Subcutaneous abdominal adipose tissue (tissue), 5 donors: ENCODE results near the gene NPAT.
"Not testable (repeated sequence)": the region's sequence is repeated elsewhere in the genome, so short reads cannot be mapped to it uniquely, and the experiment has no call there.

Experiments
- H3K27ac ChIP-seq: one replicate; pipeline ENCODE4 v1.7.0; 2013; ENCODE audit warnings: low read depth, mild to moderate bottlenecking, inconsistent platforms, low read length, moderate library complexity
- H3K27me3 ChIP-seq, 5 donors: one replicate each; pipeline ENCODE4 v1.7.0; 2013; ENCODE audit warnings: low read length in 5 of 5, inconsistent platforms in 1 of 5; ENCODE audit not compliant: control insufficient read depth in 5 of 5, insufficient read depth in 4 of 5
- H3K36me3 ChIP-seq, 5 donors: one replicate each; pipeline ENCODE4 v1.7.0; 2013; ENCODE audit warnings: low read length in 5 of 5; ENCODE audit not compliant: control insufficient read depth in 5 of 5, insufficient read depth in 5 of 5
- H3K4me1 ChIP-seq, 5 donors: one replicate each; pipeline ENCODE4 v1.7.0; 2013; ENCODE audit warnings: low read length in 5 of 5, mild to moderate bottlenecking in 3 of 5, moderate library complexity in 1 of 5; ENCODE audit not compliant: control insufficient read depth in 5 of 5, insufficient read depth in 5 of 5
- H3K4me3 ChIP-seq, 5 donors: one replicate each; pipeline ENCODE4 v1.7.0; 2013; ENCODE audit warnings: low read length in 5 of 5, low read depth in 1 of 5
- H3K9ac ChIP-seq, 5 donors: one replicate each; pipeline ENCODE4 v1.7.0; 2013; ENCODE audit warnings: low read length in 5 of 5, mild to moderate bottlenecking in 4 of 5, moderate library complexity in 3 of 5
- H3K9me3 ChIP-seq, 5 donors: one replicate each; pipeline ENCODE4 v1.7.0; 2013; ENCODE audit warnings: low read length in 5 of 5; ENCODE audit not compliant: control insufficient read depth in 5 of 5
- donor health status: healthy.
- donor health status: healthy.
- donor health status: healthy.
- donor health status: healthy.
- donor health status: healthy.

The NPAT gene

DNA sequence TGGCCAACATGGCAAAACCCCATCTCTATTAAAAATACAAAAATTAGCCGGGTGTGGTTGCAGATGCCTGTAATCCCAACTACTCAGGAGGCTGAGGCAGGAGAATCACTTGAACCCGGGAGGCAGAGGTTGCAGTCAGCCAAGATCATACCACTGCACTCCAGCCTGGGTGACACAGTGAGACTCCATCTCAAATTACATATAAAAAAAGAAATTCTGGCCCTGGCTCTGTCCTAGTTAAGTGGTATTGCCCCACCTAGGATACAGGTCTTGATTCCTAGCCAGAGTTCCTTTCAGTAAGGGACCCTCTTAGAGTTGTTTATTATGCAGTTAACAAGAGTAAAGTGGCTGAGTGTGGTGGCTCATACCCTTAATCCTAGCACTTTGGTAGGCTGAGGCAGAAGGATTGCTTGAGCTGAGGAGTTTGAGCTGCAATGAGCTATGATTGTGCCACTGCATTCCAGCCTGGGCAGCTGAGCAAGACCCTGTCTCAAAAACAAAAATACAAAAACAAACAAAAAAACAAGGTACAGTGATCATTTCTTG, 89.4 kb downstream of the NPAT start:
- H3K27ac ChIP-seq, H3K4me3 ChIP-seq, H3K9me3 ChIP-seq, H3K27me3 ChIP-seq, H3K9ac ChIP-seq, H3K4me1 ChIP-seq: not testable (repeated sequence)
- peaks cover 20 to 39% (median 27%) of the 10 kb centered on the region in 5 donors for H3K36me3 ChIP-seq

DNA sequence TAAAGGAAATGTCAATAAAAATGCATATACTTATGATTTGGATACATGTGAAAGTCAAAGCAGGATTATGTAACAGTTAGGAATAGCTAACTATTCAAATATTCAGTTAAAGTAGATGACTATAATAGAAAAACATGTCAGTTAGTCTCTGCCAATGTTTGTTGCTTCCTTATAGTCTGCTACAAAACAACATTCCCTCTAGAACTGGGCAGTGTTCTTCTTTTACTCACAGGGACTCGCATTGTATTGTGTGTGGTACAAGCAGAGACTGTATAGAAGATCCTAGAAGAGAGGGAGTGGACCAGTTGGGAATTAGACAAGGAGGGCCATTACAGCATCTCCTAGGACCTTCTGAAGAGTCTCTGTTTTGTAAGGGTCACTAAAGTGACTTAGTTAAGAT, 90.4 kb downstream of the NPAT start:
- H3K27me3 ChIP-seq: no peaks in the 10 kb centered on the region
- H3K27ac ChIP-seq: no peak overlapping the region
- no peak overlapping the region for H3K9ac ChIP-seq
- H3K4me1 ChIP-seq: peaks cover 0 to 8% (median 0%) of the 10 kb centered on the region in 5 donors
- H3K4me3 ChIP-seq: no peak overlapping the region
- peaks cover 23 to 38% (median 25%) of the 10 kb centered on the region in 5 donors for H3K36me3 ChIP-seq
- H3K9me3 ChIP-seq: no peaks in the 10 kb centered on the region

DNA sequence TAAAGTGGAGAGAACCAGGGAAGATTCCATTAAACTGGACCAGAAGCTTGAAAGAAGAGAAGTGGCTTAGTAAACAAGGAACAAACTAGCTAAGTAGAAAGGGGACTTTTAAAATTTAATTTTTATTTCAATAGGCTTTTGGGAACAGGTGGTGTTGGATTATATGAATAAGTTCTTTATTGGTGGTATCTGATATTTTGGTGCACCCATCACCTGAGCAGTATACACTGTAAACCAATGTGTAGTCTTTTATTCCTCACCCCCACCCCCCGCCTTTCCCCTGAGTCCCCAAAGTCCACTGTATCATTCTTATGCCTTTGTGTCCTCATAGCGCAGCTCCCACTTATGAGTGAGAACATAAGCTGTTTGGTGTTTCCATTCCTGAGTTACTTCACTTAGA, 93.7 kb downstream of the NPAT start:
- no peak overlapping the region for H3K27ac ChIP-seq

DNA sequence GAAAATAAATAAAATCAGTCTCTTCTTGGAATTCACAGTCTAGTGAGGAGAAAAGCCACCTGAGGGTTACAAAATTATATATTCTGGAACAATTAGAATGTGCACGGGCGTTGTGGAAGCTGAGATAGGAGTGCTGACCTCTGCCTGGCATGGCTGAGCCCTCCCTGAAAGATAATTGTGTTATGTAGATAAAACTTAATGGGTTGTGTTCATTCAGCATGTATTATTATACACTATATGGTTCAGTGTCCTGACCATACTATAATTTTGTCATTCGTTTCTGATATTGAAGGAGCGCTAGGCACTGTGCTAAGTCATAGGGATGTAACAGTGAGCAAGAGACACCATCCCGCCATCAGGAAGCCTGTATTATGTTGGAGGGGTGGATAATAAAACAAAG, 97.3 kb downstream of the NPAT start:
- Histone ChIP-seq H3K27ac (peak overlapping the region; percentile 64), H3K4me1 (peaks cover 3 to 48% (median 39%) of the 10 kb centered on the region in 5 donors), H3K9ac (no peak overlapping the region), H3K36me3 (peaks cover 0 to 12% (median 6%) of the 10 kb centered on the region in 5 donors), H3K9me3 (no peaks in the 10 kb centered on the region), H3K27me3 (no peaks in the 10 kb centered on the region), H3K4me3 (no peak overlapping the region)

More for the DNA sequence above, 93.7 kb downstream of the NPAT start:
- Histone ChIP-seq H3K4me3 (no peak overlapping the region), H3K4me1 (peaks cover 3 to 23% (median 16%) of the 10 kb centered on the region in 5 donors), H3K9me3 (no peaks in the 10 kb centered on the region), H3K36me3 (peaks cover 6 to 23% (median 12%) of the 10 kb centered on the region in 5 donors), H3K27me3 (no peaks in the 10 kb centered on the region), H3K9ac (no peak overlapping the region)

DNA sequence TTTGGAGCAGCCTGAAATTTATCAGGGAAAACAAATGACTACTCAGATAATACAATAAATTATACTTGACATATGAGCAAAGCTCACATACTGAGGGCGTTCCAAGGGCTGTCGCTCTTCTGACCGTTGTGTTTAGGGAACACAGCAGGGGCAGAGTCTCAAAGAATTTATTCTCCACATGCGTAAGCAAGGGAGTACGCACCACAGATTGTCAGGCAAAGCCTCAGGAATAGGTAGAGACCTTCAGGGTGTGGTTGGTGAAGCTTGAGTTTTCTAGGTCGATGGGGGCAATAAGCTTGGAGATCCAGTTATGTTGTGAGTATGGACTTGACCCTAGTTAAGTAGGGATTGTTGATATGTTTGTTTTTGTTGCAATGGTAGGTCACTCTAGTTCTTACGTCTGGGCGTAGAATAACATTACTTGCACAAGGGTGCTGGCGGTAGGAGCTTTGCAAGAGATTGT, 100.2 kb downstream of the NPAT start:
- H3K4me1 ChIP-seq: peaks cover 3 to 46% (median 39%) of the 10 kb centered on the region in 5 donors
- H3K27me3 ChIP-seq: no peaks in the 10 kb centered on the region
- peak overlapping the region; percentile 89 for H3K27ac ChIP-seq
- H3K4me3 ChIP-seq: peak overlapping the region; percentile 77 to 93 (median 83)
- H3K9me3 ChIP-seq: no peaks in the 10 kb centered on the region
- H3K36me3 ChIP-seq: peaks cover 0 to 5% (median 0%) of the 10 kb centered on the region in 5 donors
- H3K9ac ChIP-seq: peak overlapping the region; percentile 51 to 92 (median 82)

DNA sequence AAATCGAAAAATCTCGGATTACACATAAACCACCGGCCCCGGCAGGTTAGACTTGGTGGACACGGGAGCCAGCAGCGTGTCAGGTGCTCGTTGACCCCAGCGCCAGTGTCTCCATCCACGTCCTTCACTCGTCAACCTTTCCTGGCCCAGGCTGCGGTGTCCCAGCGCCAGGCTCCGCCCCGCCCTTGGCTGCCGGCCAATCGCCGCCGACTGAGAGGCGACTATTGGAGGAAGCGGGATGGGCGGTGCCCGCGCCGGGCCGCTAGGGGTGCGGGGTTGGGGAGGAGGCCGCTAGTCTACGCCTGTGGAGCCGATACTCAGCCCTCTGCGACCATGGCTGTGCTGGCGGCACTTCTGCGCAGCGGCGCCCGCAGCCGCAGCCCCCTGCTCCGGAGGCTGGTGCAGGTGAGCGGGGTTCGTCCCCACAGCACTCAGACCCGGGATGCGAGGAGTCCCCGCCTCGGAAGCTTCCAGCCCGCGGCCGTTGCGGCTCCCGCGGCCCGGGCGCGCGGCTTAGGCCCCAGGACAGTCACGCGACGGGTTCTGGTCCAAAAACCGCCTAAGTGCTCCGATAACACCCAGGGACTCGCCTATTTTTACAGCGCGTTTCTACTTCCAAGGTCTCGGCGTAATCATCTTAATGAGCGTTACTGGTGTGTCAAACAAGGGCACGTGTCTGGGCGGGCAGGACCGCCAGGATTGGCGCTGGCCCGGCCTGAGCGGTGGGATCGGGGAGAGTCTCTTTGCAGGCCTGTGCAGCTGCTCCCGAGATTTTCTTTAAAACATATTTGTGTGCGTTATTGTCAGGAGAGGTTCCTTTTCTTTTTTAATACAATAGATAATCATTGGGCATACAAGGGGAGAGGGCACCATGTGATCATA, 100.9 kb downstream of the NPAT start, which contains the start of gene ACAT1:
Gene ACAT1 (plus strand): TSS at position 294 of the 882 bp plus-strand sequence. CDS start 40 bp downstream, at position 334.
- H3K9me3 ChIP-seq: no peaks in the 10 kb centered on the region
- H3K9ac ChIP-seq: peak within 1 kb of the TSS; percentile 51 to 92 (median 82)
- H3K27me3 ChIP-seq: no peaks in the 10 kb centered on the region
- peaks cover 3 to 46% (median 38%) of the 10 kb centered on the region in 5 donors for H3K4me1 ChIP-seq
- H3K27ac ChIP-seq: peak within 1 kb of the TSS; percentile 89
- peaks cover 0 to 5% (median 0%) of the 10 kb centered on the region in 5 donors for H3K36me3 ChIP-seq
- H3K4me3 ChIP-seq: peak within 1 kb of the TSS; percentile 77 to 93 (median 83)

DNA sequence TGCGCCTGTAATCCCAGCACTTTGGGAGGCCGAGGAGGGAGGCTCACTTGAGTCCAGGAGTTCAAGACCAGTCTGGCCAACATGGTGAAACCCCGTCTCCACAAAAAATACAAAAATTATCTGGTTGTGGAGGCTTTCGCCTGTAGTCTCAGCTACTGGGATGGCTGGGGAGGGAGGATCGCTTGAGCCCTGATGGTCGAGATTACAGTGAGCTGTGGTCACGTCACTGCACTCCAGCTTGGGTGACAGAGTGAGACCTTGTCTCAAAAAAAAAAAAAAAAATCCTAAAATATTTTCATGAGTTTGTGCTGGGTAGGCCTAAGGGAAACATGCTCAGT, 101.5 kb downstream of the NPAT start:
- peak overlapping the region; percentile 89 for H3K27ac ChIP-seq
- peak overlapping the region in 4 of 5 donors; percentile 80 to 93 (median 86) for H3K4me3 ChIP-seq
- H3K27me3 ChIP-seq, H3K9me3 ChIP-seq, H3K36me3 ChIP-seq: not testable (repeated sequence)
- H3K9ac ChIP-seq: peak overlapping the region in 2 of 5 donors; percentile 88 to 92
- H3K4me1 ChIP-seq: peaks cover 3 to 44% (median 40%) of the 10 kb centered on the region in 5 donors

DNA sequence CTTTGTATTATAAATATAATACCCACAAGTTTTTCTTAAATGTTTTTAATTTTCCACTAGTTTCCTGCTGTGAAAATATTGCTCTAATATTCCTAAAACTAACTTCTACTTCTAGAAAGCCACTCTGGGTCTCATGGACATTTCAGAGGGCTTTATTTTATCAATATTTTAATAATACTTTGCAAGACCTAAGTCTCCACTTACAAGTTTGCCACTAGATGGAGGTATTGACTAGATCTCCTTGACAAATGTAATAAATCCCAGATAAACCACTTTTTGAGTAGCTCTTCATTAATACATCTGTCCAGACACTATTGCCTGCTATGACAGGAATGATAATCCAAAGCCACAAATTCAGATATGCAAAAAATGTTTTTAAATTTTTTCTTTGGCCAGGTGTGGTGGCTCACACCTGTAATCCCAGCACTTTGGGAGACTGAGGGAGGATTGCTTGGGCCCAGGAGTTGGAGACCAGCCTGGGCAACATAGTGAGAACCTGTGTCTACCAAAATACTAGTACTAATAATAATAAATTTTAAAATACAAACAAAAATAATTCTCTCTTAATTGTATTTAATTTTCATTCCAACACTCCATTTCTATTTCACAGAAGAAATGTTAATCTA, 104.6 kb downstream of the NPAT start:
- H3K4me3 ChIP-seq: no peak overlapping the region
- H3K9me3 ChIP-seq: no peaks in the 10 kb centered on the region
- H3K9ac ChIP-seq: no peak overlapping the region
- H3K27me3 ChIP-seq: no peaks in the 10 kb centered on the region
- H3K4me1 ChIP-seq: peaks cover 1 to 27% (median 26%) of the 10 kb centered on the region in 5 donors
- H3K27ac ChIP-seq: no peak overlapping the region
- no peaks in the 10 kb centered on the region for H3K36me3 ChIP-seq

DNA sequence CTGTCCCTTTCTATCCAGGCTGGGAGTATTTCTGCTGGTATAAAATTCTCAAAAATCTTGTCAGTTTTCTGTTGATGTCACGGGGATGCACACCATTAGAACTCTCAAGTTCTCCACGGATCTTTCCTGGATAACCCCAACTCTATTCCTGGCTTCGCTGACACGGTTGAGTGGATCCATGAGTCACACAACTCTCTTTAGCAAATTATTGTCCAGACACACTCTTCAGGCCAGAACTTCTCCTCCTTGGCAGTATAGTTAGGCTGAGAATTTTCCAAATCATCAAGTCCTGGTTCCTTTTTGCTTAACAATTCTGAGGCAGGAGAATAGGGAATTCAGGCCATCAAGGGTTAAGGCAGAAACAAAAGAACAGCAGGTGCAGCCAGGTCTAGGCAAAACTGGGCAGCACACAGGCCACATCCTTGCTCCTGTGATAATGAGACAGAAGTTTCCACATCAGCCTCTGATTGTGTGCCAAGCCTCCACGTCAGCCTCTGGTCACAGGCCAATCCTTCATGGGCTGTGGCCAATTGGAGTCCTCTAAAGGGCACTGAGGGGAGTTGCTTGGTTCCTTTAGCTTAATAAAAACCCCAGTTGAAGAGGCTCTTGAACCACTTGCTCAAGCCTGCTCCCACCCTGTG, 106.8 kb downstream of the NPAT start:
- H3K36me3 ChIP-seq: no peaks in the 10 kb centered on the region
- H3K27ac ChIP-seq: no peak overlapping the region
- peaks cover 1 to 9% (median 8%) of the 10 kb centered on the region in 5 donors for H3K4me1 ChIP-seq
- no peak overlapping the region for H3K4me3 ChIP-seq
- no peaks in the 10 kb centered on the region for H3K27me3 ChIP-seq
- H3K9me3 ChIP-seq: no peaks in the 10 kb centered on the region
- peak overlapping the region in 1 of 5 donors; percentile 37 for H3K9ac ChIP-seq
